SK-N-SH treated with all-trans-retinoic acid at 6 μM for 48 hours (cell line): ENCODE measurements around the gene FGG.

Experiments used
- CREB5 ChIP-seq: fragments of 250-450 bp; sonication (Bioruptor Pico); IDR thresholded peaks from 2 replicates; pipeline ENCODE4 v1.5.1; 2020; ENCODE audit warnings: low read depth, mild to moderate bottlenecking, moderate library complexity
- CSDC2 ChIP-seq: fragments of 250-450 bp; sonication (Bioruptor Pico); IDR thresholded peaks from 2 replicates; pipeline ENCODE4 v1.5.0; 2020; ENCODE audit warnings: mild to moderate bottlenecking, moderate library complexity
- GLIS3 ChIP-seq: fragments of 250-450 bp; sonication (Bioruptor Pico); IDR thresholded peaks from 2 replicates; pipeline ENCODE4 v1.5.0; 2020; ENCODE audit warnings: mild to moderate bottlenecking, moderate library complexity
- OSR1 ChIP-seq: fragments of 250-450 bp; sonication (Bioruptor Pico); IDR thresholded peaks from 2 replicates; pipeline ENCODE4 v1.8.0; 2022; ENCODE audit warnings: moderate library complexity, mild to moderate bottlenecking, inconsistent platforms
- RARB ChIP-seq: fragments of 250-450 bp; sonication (Bioruptor Pico); IDR thresholded peaks from 2 replicates; pipeline ENCODE4 v1.8.0; 2021; ENCODE audit warnings: mild to moderate bottlenecking, moderate library complexity
- SNAI2 ChIP-seq: fragments of 250-450 bp; sonication (Bioruptor Pico); IDR thresholded peaks from 2 replicates; pipeline ENCODE4 v1.5.0; 2020; ENCODE audit warnings: mild to moderate bottlenecking, moderate library complexity
- ZFP3 ChIP-seq: fragments of 250-450 bp; sonication (Bioruptor Pico); IDR thresholded peaks from 2 replicates; pipeline ENCODE4 v1.5.0; 2020; ENCODE audit warnings: mild to moderate bottlenecking, moderate library complexity
- ZFP30 ChIP-seq: fragments of 450-650 bp; formaldehyde crosslinking; IDR thresholded peaks from 2 replicates; pipeline ENCODE4 v1.5.0; 2022; ENCODE audit warnings: mild to moderate bottlenecking, moderate library complexity
- ZNF565 ChIP-seq: fragments of 450-650 bp; formaldehyde crosslinking; conservative IDR thresholded peaks from 2 replicates; pipeline ENCODE4 v1.5.0; 2020; ENCODE audit warnings: low read depth, mild to moderate bottlenecking, moderate library complexity
- ZNF8 ChIP-seq: fragments of 450-650 bp; formaldehyde crosslinking; IDR thresholded peaks from 2 replicates; pipeline ENCODE4 v1.5.0; 2020; ENCODE audit warnings: mild to moderate bottlenecking, moderate library complexity
- TF ChIP-seq, protein P1 (sequence below): fragments of 250-450 bp; sonication (Bioruptor Pico); IDR thresholded peaks from 2 replicates; pipeline ENCODE4 v1.8.0; 2020; ENCODE audit warnings: mild to moderate bottlenecking, moderate library complexity, borderline replicate concordance
- TF ChIP-seq, protein P2 (sequence below): fragments of 250-450 bp; sonication (Bioruptor Pico); IDR thresholded peaks from 2 replicates; pipeline ENCODE4 v1.8.0; 2021; ENCODE audit warnings: low read depth, mild to moderate bottlenecking, moderate library complexity, borderline replicate concordance

- TF ChIP-seq OSR1 (CRISPR knock-in tag) (no peak), ZFP3 (CRISPR knock-in tag) (no peak), ZNF565 (CRISPR knock-in tag) (no peak), CSDC2 (CRISPR knock-in tag) (no peak), SNAI2 (CRISPR knock-in tag) (no peak), ZFP30 (no peak), RARB (CRISPR knock-in tag) (no peak), GLIS3 (CRISPR knock-in tag) (no peak), ZNF8 (CRISPR knock-in tag) (no peak), CREB5 (CRISPR knock-in tag) (no peak)
- TF ChIP-seq, protein P1, sequence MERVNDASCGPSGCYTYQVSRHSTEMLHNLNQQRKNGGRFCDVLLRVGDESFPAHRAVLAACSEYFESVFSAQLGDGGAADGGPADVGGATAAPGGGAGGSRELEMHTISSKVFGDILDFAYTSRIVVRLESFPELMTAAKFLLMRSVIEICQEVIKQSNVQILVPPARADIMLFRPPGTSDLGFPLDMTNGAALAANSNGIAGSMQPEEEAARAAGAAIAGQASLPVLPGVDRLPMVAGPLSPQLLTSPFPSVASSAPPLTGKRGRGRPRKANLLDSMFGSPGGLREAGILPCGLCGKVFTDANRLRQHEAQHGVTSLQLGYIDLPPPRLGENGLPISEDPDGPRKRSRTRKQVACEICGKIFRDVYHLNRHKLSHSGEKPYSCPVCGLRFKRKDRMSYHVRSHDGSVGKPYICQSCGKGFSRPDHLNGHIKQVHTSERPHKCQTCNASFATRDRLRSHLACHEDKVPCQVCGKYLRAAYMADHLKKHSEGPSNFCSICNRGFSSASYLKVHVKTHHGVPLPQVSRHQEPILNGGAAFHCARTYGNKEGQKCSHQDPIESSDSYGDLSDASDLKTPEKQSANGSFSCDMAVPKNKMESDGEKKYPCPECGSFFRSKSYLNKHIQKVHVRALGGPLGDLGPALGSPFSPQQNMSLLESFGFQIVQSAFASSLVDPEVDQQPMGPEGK = no peak
- TF ChIP-seq, protein P2, sequence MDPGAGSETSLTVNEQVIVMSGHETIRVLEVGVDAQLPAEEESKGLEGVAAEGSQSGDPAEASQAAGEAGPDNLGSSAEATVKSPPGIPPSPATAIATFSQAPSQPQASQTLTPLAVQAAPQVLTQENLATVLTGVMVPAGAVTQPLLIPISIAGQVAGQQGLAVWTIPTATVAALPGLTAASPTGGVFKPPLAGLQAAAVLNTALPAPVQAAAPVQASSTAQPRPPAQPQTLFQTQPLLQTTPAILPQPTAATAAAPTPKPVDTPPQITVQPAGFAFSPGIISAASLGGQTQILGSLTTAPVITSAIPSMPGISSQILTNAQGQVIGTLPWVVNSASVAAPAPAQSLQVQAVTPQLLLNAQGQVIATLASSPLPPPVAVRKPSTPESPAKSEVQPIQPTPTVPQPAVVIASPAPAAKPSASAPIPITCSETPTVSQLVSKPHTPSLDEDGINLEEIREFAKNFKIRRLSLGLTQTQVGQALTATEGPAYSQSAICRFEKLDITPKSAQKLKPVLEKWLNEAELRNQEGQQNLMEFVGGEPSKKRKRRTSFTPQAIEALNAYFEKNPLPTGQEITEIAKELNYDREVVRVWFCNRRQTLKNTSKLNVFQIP (CRISPR knock-in tag) = no peak
These were observed 2.9 kb downstream of the FGG start for GRCh38 chr4:154609532-154609931.
